ENCODE data around the gene EMC10.

EMC10 gene

DNA sequence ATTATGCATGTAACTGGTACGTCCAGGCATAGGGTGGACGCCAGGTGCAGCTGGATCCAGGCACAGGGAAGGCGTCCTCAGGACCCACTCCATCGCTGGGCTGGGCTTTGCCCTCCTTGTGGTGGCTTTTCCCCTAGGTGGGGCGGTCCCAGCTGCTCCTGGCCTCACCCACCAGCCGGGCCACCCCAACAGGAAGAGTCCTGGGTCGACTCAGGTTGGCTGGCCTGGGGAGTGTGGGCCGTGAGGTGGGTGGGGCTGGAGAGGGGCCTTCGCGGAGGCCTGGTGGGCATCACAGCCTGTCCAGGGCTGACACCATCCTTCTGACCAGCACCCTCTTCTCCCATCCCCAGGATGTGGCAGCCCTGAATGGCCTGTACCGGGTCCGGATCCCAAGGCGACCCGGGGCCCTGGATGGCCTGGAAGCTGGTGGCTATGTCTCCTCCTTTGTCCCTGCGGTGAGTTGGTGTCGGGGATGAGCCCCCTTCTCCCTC is 3.5 kb downstream of the EMC10 start:
- TF ChIP-seq POLR2AphosphoS5 (IDR thresholded peaks at IDR 0.05; ENCODE audit: low read depth) = no peak
- TF ChIP-seq, protein P1, sequence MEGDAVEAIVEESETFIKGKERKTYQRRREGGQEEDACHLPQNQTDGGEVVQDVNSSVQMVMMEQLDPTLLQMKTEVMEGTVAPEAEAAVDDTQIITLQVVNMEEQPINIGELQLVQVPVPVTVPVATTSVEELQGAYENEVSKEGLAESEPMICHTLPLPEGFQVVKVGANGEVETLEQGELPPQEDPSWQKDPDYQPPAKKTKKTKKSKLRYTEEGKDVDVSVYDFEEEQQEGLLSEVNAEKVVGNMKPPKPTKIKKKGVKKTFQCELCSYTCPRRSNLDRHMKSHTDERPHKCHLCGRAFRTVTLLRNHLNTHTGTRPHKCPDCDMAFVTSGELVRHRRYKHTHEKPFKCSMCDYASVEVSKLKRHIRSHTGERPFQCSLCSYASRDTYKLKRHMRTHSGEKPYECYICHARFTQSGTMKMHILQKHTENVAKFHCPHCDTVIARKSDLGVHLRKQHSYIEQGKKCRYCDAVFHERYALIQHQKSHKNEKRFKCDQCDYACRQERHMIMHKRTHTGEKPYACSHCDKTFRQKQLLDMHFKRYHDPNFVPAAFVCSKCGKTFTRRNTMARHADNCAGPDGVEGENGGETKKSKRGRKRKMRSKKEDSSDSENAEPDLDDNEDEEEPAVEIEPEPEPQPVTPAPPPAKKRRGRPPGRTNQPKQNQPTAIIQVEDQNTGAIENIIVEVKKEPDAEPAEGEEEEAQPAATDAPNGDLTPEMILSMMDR (IDR thresholded peaks at IDR 0.05; ENCODE audit: insufficient read depth, low read length) = no peak
- no peak for TF ChIP-seq GABPA (IDR thresholded peaks at IDR 0.05; ENCODE audit: low read depth)
- TF ChIP-seq, protein P2, sequence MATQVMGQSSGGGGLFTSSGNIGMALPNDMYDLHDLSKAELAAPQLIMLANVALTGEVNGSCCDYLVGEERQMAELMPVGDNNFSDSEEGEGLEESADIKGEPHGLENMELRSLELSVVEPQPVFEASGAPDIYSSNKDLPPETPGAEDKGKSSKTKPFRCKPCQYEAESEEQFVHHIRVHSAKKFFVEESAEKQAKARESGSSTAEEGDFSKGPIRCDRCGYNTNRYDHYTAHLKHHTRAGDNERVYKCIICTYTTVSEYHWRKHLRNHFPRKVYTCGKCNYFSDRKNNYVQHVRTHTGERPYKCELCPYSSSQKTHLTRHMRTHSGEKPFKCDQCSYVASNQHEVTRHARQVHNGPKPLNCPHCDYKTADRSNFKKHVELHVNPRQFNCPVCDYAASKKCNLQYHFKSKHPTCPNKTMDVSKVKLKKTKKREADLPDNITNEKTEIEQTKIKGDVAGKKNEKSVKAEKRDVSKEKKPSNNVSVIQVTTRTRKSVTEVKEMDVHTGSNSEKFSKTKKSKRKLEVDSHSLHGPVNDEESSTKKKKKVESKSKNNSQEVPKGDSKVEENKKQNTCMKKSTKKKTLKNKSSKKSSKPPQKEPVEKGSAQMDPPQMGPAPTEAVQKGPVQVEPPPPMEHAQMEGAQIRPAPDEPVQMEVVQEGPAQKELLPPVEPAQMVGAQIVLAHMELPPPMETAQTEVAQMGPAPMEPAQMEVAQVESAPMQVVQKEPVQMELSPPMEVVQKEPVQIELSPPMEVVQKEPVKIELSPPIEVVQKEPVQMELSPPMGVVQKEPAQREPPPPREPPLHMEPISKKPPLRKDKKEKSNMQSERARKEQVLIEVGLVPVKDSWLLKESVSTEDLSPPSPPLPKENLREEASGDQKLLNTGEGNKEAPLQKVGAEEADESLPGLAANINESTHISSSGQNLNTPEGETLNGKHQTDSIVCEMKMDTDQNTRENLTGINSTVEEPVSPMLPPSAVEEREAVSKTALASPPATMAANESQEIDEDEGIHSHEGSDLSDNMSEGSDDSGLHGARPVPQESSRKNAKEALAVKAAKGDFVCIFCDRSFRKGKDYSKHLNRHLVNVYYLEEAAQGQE (IDR thresholded peaks at IDR 0.05; ENCODE audit: insufficient replicate concordance, low read depth) = no peak
- TF ChIP-seq SPI1 (IDR thresholded peaks at IDR 0.05; ENCODE audit: borderline replicate concordance, low read depth) = no peak
- Histone ChIP-seq H3K4me3 (replicated peaks; ENCODE audit: insufficient read depth, low read length) (no peak overlapping the region), H3K27ac (replicated peaks) (no peak overlapping the region)

DNA sequence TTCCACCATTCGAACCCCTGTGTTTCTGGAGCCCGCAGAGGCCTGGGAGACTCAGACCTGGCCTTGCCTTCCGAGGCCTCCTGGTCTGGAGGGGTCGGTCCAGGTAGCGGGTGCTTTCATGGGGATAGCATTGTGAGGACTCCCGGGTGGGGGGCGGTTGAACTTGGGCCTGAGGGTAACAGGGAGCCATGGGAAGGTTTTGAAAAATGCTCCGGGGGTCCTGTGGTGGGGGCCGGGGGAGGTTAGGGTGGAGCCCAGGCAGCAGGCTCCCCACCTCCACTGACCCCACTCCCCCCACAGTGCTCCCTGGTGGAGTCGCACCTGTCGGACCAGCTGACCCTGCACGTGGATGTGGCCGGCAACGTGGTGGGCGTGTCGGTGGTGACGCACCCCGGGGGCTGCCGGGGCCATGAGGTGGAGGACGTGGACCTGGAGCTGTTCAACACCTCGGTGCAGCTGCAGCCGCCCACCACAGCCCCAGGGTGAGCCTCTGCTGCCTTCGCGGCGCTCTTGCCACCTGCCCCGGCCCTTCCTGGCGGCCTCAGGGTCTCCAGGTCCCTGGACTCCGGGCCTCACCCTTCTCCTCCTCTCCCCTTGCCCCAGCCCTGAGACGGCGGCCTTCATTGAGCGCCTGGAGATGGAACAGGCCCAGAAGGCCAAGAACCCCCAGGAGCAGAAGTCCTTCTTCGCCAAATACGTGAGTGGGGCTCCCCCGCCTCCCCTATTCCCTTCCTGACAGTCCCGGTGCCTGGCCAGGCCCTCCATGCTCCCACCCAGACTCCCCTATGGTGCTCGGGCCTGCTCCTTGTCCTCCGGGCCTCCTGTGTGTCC is 4.2 kb downstream of the EMC10 start:
- no peak overlapping the region for H3K4me3 ChIP-seq (replicated peaks; ENCODE audit: insufficient read depth, low read length)
- no peaks in the 10 kb centered on the region for H3K27me3 ChIP-seq (ENCODE audit: insufficient read depth, poor library complexity, severe bottlenecking)
- no peak for TF ChIP-seq POLR2AphosphoS5 (IDR thresholded peaks at IDR 0.05; ENCODE audit: low read depth)
- TF ChIP-seq SPI1 (IDR thresholded peaks at IDR 0.05; ENCODE audit: borderline replicate concordance, low read depth) = no peak
- TF ChIP-seq, protein P2 (IDR thresholded peaks at IDR 0.05; ENCODE audit: insufficient replicate concordance, low read depth) = no peak
- no peak for DNase-seq (ENCODE audit: low read depth in 1 of 2, low spot score in 1 of 2)
- H3K27ac ChIP-seq (replicated peaks) = no peak overlapping the region

More for the DNA sequence above, 3.5 kb downstream of the EMC10 start:
- DNase-seq (ENCODE audit: low read depth in 1 of 2, low spot score in 1 of 2) = no peak
- H3K27me3 ChIP-seq (ENCODE audit: insufficient read depth, poor library complexity, severe bottlenecking) = no peaks in the 10 kb centered on the region

DNA sequence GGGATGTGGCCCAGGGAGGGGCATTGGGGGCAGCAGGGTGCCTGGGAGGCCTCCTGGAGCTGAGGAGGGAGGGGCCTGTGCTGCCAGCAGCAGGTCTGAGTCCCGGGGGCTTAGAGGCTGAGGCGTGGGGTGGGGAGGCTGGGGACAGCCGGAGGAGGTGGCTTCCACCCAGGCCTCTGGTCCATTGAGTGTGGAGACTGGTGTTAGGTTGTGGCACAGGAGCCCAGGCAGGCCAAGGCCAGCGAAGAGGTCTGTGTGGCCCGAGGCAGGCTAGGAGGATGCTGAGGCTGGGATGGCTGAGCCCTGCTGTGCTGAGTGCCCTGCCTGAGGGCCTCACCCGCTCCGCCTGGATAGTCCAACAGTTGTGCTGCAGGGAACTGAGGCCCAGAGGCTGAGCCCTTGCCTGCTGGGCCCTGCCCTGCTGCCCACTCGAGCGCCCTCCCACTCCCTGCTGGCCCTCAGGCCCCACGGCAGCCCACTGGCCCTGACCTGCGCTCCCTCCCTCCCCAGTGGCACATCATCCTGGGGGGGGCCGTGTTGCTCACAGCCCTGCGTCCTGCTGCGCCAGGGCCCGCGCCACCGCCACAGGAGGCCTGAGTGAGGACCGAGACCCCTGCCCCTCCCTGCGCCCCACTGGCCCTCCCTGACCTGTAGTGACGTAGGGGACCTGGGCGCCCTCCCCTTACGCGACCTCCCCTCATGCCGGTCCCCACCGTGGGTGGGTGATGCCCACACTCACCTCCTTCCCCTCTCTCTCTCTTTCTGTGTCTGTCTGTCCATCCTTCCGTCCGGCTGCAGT is 5.2 kb downstream of the EMC10 start:
- Histone ChIP-seq H3K27ac (replicated peaks) (no peak overlapping the region), H3K27me3 (ENCODE audit: insufficient read depth, poor library complexity, severe bottlenecking) (no peaks in the 10 kb centered on the region), H3K4me3 (replicated peaks; ENCODE audit: insufficient read depth, low read length) (no peak overlapping the region)
- DNase-seq (ENCODE audit: low read depth in 1 of 2, low spot score in 1 of 2) = no peak
- TF ChIP-seq, protein P2 (IDR thresholded peaks at IDR 0.05; ENCODE audit: insufficient replicate concordance, low read depth) = no peak
- TF ChIP-seq POLR2AphosphoS5 (IDR thresholded peaks at IDR 0.05; ENCODE audit: low read depth) (no peak), SPI1 (IDR thresholded peaks at IDR 0.05; ENCODE audit: borderline replicate concordance, low read depth) (no peak), GABPA (IDR thresholded peaks at IDR 0.05; ENCODE audit: low read depth) (no peak)
- TF ChIP-seq, protein P1 (IDR thresholded peaks at IDR 0.05; ENCODE audit: insufficient read depth, low read length) = no peak

Measured in HL-60 (cell line).